ENCODE data around the gene TMCO1.

The TMCO1 gene

GRCh38 chr1:165678509-165678908 is 90.2 kb downstream of the TMCO1 start:
- no peak for DNase-seq (ENCODE audit: low read depth in 2 of 2)
- TF ChIP-seq CTCF (IDR thresholded peaks at IDR 0.05; ENCODE audit: low read depth, low read length): no peak
- no peak overlapping the region for H3K4me3 ChIP-seq (replicated peaks in 1 of 2; ENCODE audit: low read depth in 2 of 2, low read length in 2 of 2)

Data from cardiac fibroblast (primary cell).